ENCODE results near the gene PDGFA.

PDGFA gene

DNA sequence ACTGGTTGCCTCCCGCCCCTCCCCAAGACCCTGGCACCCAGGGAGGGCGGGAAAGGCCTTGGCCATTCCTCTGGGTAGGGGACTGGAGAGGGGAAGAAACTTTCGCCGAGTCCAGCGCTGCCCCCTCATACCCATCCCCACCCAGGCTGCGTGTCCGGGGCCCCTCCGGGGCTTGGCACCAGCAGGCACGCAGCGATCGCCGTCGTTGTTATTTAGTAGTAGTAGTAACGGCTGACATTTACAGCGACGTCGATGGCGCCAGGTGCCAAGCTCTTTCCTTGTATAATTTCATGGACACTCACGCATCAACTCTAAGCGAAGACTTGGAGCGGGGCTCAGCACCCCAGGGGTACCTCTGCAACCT is 3.3 kb upstream of the PDGFA start:
- Histone ChIP-seq H4K20me1 (ENCODE audit: insufficient read depth, low read length) (peaks cover 25% of the 10 kb centered on the region), H2AFZ (ENCODE audit: low read depth, low read length) (no peak overlapping the region), H3K4me2 (ENCODE audit: insufficient read depth, low read length) (no peak overlapping the region), H3K4me1 (ENCODE audit: insufficient read depth, low read length) (peaks cover 33% of the 10 kb centered on the region), H3K27ac (ENCODE audit: low read length) (no peak overlapping the region), H3K9me3 (ENCODE audit: insufficient read depth, low read length, severe bottlenecking) (no peaks in the 10 kb centered on the region), H3K79me2 (ENCODE audit: insufficient read depth, low read length) (peaks cover 14% of the 10 kb centered on the region), H3K27me3 (ENCODE audit: insufficient read depth, low read length, poor library complexity) (peaks cover 19% of the 10 kb centered on the region), H3K4me3 (ENCODE audit: low read depth in 1 of 2, low read length in 2 of 2) (no peak overlapping the region), H3K36me3 (ENCODE audit: insufficient read depth, low read length) (no peaks in the 10 kb centered on the region; the same call in 1 of the 2 replicates), H3K9ac (ENCODE audit: low read depth, low read length) (no peak overlapping the region)
- TF ChIP-seq, protein P1, sequence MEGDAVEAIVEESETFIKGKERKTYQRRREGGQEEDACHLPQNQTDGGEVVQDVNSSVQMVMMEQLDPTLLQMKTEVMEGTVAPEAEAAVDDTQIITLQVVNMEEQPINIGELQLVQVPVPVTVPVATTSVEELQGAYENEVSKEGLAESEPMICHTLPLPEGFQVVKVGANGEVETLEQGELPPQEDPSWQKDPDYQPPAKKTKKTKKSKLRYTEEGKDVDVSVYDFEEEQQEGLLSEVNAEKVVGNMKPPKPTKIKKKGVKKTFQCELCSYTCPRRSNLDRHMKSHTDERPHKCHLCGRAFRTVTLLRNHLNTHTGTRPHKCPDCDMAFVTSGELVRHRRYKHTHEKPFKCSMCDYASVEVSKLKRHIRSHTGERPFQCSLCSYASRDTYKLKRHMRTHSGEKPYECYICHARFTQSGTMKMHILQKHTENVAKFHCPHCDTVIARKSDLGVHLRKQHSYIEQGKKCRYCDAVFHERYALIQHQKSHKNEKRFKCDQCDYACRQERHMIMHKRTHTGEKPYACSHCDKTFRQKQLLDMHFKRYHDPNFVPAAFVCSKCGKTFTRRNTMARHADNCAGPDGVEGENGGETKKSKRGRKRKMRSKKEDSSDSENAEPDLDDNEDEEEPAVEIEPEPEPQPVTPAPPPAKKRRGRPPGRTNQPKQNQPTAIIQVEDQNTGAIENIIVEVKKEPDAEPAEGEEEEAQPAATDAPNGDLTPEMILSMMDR (IDR thresholded peaks at IDR 0.05; ENCODE audit: borderline replicate concordance, extremely low read depth, low read length, poor library complexity, severe bottlenecking), result no peak
- TF ChIP-seq EZH2 (IDR thresholded peaks at IDR 0.05; ENCODE audit: borderline replicate concordance, low read depth, low read length, severe bottlenecking), result no peak
- DNase-seq (no peak), ATAC-seq (ENCODE audit: insufficient read depth, low read depth) (no peak)

DNA sequence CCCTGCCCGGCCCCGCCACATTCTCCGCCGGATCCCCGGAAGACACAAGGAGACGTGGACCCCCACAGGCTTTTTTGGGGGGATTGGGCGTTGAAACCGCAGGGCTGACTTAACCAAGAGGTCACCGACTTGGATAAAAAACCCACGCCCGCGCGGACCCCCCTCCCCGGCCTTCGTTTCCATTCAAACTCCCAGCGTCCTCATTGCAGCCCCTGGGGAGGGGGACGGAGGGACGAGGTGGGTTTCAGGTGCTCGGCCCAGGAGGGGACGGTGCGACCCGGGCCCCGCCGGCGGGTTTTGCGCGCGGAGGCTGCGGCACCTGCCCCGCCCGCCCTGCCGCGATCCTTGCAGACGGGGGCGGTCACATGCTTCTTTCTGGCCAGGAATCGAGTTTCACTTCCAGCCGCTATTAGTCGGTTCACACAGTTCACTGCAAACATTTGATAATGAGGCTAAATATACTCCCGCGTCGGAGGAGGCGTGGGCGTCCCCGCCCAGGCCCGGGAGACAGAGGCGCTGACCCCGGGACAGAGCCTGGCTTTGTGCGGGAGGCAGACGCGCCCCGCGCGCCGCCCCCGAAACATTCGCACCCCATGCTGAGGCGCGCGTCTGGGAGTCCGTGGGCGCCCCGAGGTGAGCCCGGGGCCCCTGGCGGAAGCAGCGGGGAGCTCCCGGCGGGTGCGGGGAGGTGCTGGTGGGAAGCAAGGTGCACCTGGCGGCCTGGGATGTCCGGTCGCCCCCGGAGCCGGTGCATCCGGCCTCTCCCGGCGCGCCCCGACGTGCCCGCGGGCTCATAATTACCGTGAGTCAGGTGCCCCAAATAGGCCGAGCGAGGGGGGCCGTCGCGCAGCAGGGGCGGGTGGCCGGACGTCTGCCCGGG is 2.7 kb upstream of the PDGFA start:
- Histone ChIP-seq H3K4me3 (ENCODE audit: low read depth in 1 of 2, low read length in 2 of 2) (peak overlapping the region in 1 of 2 experiments; percentile 42; a peak in 3 of 4 replicates), H3K4me1 (ENCODE audit: insufficient read depth, low read length) (peaks cover 37% of the 10 kb centered on the region), H3K9ac (ENCODE audit: low read depth, low read length) (peak overlapping the region; percentile 24; the same call in 1 of the 2 replicates), H3K79me2 (ENCODE audit: insufficient read depth, low read length) (peaks cover 18% of the 10 kb centered on the region), H3K9me3 (ENCODE audit: insufficient read depth, low read length, severe bottlenecking) (no peaks in the 10 kb centered on the region), H3K36me3 (ENCODE audit: insufficient read depth, low read length) (no peaks in the 10 kb centered on the region; the same call in 1 of the 2 replicates), H3K27me3 (ENCODE audit: insufficient read depth, low read length, poor library complexity) (peaks cover 21% of the 10 kb centered on the region), H3K4me2 (ENCODE audit: insufficient read depth, low read length) (peak overlapping the region; percentile 95), H4K20me1 (ENCODE audit: insufficient read depth, low read length) (peaks cover 29% of the 10 kb centered on the region), H3K27ac (ENCODE audit: low read length) (no peak overlapping the region), H2AFZ (ENCODE audit: low read depth, low read length) (no peak overlapping the region; the same call in 1 of the 2 replicates)
- TF ChIP-seq, protein P1 (IDR thresholded peaks at IDR 0.05; ENCODE audit: borderline replicate concordance, extremely low read depth, low read length, poor library complexity, severe bottlenecking), result no peak
- TF ChIP-seq EZH2 (IDR thresholded peaks at IDR 0.05; ENCODE audit: borderline replicate concordance, low read depth, low read length, severe bottlenecking), result no peak
- DNase-seq, result peak; percentile 50
- no peak; the same call in 2 of the 3 replicates for ATAC-seq (ENCODE audit: insufficient read depth, low read depth)

GRCh38 chr7:521221-522070 is 1.8 kb upstream of the PDGFA start:
- Histone ChIP-seq H3K27me3 (ENCODE audit: insufficient read depth, low read length, poor library complexity) (peaks cover 21% of the 10 kb centered on the region), H2AFZ (ENCODE audit: low read depth, low read length) (no peak overlapping the region), H3K4me1 (ENCODE audit: insufficient read depth, low read length) (peaks cover 45% of the 10 kb centered on the region), H3K79me2 (ENCODE audit: insufficient read depth, low read length) (peaks cover 27% of the 10 kb centered on the region), H3K9me3 (ENCODE audit: insufficient read depth, low read length, severe bottlenecking) (no peaks in the 10 kb centered on the region), H4K20me1 (ENCODE audit: insufficient read depth, low read length) (peaks cover 32% of the 10 kb centered on the region), H3K9ac (ENCODE audit: low read depth, low read length) (peak overlapping the region; percentile 24; the same call in 1 of the 2 replicates), H3K36me3 (ENCODE audit: insufficient read depth, low read length) (no peaks in the 10 kb centered on the region; the same call in 1 of the 2 replicates), H3K4me2 (ENCODE audit: insufficient read depth, low read length) (peak overlapping the region; percentile 95), H3K4me3 (ENCODE audit: low read depth in 1 of 2, low read length in 2 of 2) (peak overlapping the region in 1 of 2 experiments; percentile 42; a peak in 2 of 4 replicates), H3K27ac (ENCODE audit: low read length) (no peak overlapping the region)
- ATAC-seq (ENCODE audit: insufficient read depth, low read depth) (no peak), DNase-seq (peak; percentile 20)
- TF ChIP-seq EZH2 (IDR thresholded peaks at IDR 0.05; ENCODE audit: borderline replicate concordance, low read depth, low read length, severe bottlenecking), result no peak
- TF ChIP-seq, protein P1 (IDR thresholded peaks at IDR 0.05; ENCODE audit: borderline replicate concordance, extremely low read depth, low read length, poor library complexity, severe bottlenecking), result no peak
